CD4-positive, alpha-beta T cell treated with Interleukin-21 for 1 hour (primary cell): ENCODE measurements around the gene SIT1.
"Not testable (repeated sequence)": the region's sequence is repeated elsewhere in the genome, so short reads cannot be mapped to it uniquely, and the experiment has no call there.

Source experiments
- DNase-seq: peaks from one replicate; pipeline ENCODE4 v3.0.0-alpha.2; 2020

SIT1 gene

GRCh38 chr9:35636135-35636876 lies 14.4 kb downstream of the SIT1 start:
- DNase-seq: no peak

- DNase-seq: no peak
Observed at GRCh38 chr9:35635730-35636129, 15.0 kb downstream of the SIT1 start.

GRCh38 chr9:35629597-35629996 lies 21.1 kb downstream of the SIT1 start:
- no peak for DNase-seq

- no peak for DNase-seq
Observed at GRCh38 chr9:35628389-35628991, 22.2 kb downstream of the SIT1 start.

GRCh38 chr9:35627575-35627974 lies 23.2 kb downstream of the SIT1 start:
- no peak for DNase-seq

- no peak for DNase-seq
Observed at GRCh38 chr9:35619800-35620158, 31.0 kb downstream of the SIT1 start.

GRCh38 chr9:35618854-35619799 lies 31.6 kb downstream of the SIT1 start:
- DNase-seq: peak; percentile 68

- DNase-seq: no peak
Observed at GRCh38 chr9:35618325-35618727, 32.4 kb downstream of the SIT1 start, which contains the start of gene CD72. Gene CD72 (minus strand): TSS chr9:35618413. CDS start chr9:35618303, 110 bp downstream.

- no peak for DNase-seq
Observed at GRCh38 chr9:35617548-35617947, 33.2 kb downstream of the SIT1 start.

GRCh38 chr9:35616681-35617459 lies 33.9 kb downstream of the SIT1 start:
- peak; percentile 83 for DNase-seq

GRCh38 chr9:35615981-35616680 lies 34.6 kb downstream of the SIT1 start:
- DNase-seq: no peak

- DNase-seq: no peak
Observed at GRCh38 chr9:35612843-35613242, 37.9 kb downstream of the SIT1 start.

GRCh38 chr9:35612066-35612465 lies 38.7 kb downstream of the SIT1 start:
- DNase-seq: not testable (repeated sequence)

- DNase-seq: peak; percentile 69
Observed at GRCh38 chr9:35611230-35611797, 39.4 kb downstream of the SIT1 start.

GRCh38 chr9:35609820-35610163 lies 40.9 kb downstream of the SIT1 start:
- no peak for DNase-seq

- DNase-seq: no peak
Observed at GRCh38 chr9:35609001-35609819, 41.5 kb downstream of the SIT1 start.

- no peak for DNase-seq
Observed at GRCh38 chr9:35608221-35608620, 42.5 kb downstream of the SIT1 start.

GRCh38 chr9:35606726-35607125 lies 44.0 kb downstream of the SIT1 start:
- DNase-seq: no peak

GRCh38 chr9:35606138-35606504 lies 44.6 kb downstream of the SIT1 start:
- no peak for DNase-seq

- peak; percentile 25 for DNase-seq
Observed at GRCh38 chr9:35605351-35606137, 45.2 kb downstream of the SIT1 start.
